LNCAP (cell line): ENCODE results near the gene ATP2B1.

Experiments used
- TF ChIP-seq, protein P1 (sequence below): fragments of 450-650 bp; IDR thresholded peaks from 2 replicates; pipeline ENCODE4 v1.5.1; 2017; ENCODE audit warnings: mild to moderate bottlenecking

Gene ATP2B1

GRCh38 chr12:89745286-89745685, 36.6 kb upstream of the ATP2B1 start:
- TF ChIP-seq, protein P1, sequence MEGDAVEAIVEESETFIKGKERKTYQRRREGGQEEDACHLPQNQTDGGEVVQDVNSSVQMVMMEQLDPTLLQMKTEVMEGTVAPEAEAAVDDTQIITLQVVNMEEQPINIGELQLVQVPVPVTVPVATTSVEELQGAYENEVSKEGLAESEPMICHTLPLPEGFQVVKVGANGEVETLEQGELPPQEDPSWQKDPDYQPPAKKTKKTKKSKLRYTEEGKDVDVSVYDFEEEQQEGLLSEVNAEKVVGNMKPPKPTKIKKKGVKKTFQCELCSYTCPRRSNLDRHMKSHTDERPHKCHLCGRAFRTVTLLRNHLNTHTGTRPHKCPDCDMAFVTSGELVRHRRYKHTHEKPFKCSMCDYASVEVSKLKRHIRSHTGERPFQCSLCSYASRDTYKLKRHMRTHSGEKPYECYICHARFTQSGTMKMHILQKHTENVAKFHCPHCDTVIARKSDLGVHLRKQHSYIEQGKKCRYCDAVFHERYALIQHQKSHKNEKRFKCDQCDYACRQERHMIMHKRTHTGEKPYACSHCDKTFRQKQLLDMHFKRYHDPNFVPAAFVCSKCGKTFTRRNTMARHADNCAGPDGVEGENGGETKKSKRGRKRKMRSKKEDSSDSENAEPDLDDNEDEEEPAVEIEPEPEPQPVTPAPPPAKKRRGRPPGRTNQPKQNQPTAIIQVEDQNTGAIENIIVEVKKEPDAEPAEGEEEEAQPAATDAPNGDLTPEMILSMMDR = no peak

DNA sequence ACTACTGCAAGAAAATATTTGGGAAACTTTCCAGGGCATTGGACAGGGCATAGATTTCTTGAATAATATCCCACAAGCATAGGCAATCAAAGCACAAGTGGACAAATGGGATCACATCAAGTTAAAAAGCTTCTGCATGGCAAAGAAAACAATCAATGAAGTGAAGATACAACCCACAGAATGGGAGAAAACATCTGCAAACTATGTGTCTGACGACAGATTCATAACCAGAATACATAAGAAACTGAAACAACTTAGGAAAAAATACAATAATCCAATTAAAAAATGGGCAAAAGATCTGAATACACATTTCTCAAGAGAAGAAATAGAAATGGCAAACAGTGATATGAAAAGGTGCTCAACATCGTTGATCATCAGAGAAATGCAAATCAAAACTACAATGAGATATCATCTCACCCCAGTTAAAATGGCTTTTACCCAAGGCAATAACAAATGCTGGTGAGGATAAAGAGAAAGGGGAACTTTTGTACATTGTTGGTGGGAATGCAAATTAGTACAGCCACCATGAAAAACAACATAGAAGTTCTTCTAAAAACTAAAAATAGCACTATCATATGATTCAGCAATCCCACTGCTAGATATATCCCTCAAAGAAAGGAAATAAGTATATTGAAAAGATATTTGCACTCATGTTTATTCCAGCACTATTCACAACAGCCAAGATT, 33.8 kb upstream of the ATP2B1 start:
- TF ChIP-seq, protein P1 = no peak

GRCh38 chr12:89740943-89741342, 32.3 kb upstream of the ATP2B1 start:
- TF ChIP-seq, protein P1 = no peak

DNA sequence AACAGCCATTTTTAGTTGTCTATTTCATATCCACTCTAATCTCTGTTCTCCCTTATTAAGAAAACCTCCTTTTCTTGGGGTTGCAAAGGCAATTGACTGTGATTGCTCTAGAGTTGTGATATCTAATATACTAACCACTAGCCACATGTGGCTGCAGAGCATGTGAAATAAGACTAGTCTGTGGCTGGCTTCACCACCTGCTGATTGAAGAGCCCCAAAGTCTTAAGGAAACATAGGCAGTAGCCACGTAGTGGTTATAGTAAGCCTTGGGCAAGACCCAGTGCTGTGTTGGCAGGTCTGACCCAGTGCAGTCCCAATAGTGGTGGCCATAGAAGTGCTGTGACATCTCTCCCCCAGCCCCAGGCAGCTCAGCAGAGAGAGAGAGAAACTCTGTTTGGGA, 28.4 kb upstream of the ATP2B1 start:
- TF ChIP-seq, protein P1 = no peak

DNA sequence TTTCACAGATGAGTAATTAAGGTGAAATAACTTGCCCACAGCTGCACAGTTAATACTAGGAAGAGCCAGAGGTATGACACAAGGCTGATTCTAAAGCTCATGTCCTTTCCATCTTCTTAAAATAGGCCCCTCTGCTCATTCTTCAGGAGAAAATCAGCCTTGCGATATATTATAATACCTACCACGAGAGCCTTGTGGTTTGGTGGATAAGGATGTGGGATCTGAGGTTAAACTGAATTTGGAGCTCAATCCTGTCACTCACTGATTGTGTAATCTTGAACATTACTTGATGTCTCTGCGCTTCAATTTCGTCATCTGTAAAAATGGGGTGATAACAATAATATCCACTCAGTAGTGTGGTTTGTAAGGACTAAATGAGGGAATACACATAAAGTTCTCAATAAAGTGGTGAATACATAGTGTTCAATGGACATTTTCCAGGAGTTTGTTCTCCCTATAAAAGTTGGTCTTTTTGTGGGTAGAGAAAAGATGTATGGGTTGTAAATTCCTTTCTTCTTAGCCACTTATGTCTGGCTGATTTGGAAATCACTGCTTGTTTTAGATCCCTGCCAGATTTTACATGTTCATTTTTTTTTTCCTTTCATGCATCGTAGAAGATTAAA, 25.1 kb upstream of the ATP2B1 start:
- TF ChIP-seq, protein P1 = no peak

DNA sequence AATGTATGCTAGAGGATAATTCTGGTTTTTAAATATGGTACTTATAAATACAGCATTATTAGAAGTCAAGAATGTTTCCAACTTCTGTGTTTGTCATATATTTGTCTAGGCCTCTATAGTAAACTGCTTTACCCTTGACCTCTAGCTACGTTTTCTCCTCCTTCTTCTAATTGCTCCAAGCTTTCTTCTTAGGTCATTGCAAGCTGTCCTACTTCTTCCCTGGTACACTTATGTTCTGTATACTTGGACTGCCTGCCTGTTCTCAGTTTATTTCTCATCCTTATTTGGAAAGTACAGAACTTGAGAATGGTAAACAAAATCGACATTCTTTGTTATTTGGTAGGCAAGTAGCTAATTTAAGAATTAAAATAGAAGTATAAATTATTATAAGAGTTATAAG, 23.9 kb upstream of the ATP2B1 start:
- TF ChIP-seq, protein P1 = no peak

- TF ChIP-seq, protein P1 = no peak
Observed at GRCh38 chr12:89731614-89732013, 23.0 kb upstream of the ATP2B1 start.

DNA sequence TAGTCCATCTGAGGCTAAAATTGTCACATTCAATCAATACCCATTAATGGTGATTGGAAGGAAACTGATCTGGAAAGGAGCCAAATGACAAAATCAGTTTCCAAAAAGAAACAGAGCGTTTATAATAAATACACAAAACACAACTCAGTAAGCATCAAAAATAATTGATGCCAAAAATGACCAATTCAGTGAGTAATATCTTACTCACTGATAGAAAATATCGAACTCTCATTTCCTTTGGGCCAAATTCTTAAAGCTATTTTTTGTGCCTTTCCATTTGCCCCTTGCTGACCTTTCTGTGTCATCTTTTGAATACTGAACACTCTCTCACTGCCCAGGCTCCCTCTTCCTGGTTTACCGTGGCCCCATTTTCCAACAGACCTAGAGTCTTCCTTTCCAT, 22.5 kb upstream of the ATP2B1 start:
- TF ChIP-seq, protein P1 = no peak
